GM23338 (cell line): ENCODE measurements around the gene ZNF609.

Experiments
- CREB1 ChIP-seq: fragments of 250-450 bp; sonication (Bioruptor Pico); IDR thresholded peaks from 2 replicates; pipeline ENCODE4 v1.5.0; 2020; ENCODE audit warnings: low read depth, mild to moderate bottlenecking, moderate library complexity
- CTCF ChIP-seq, 2 experiments: fragments of 200-600 bp in 1 of 2; sonication (generic) in 1 of 2; conservative IDR thresholded peaks; 2 replicates each; pipeline versions ENCODE4 v1.5.1 to v1.6.1; 2016 to 2017; ENCODE audit warnings: antibody characterized with exemption in 2 of 2, low read depth in 2 of 2, mild to moderate bottlenecking in 2 of 2, moderate library complexity in 1 of 2
- ETS1 ChIP-seq: IDR thresholded peaks from 2 replicates; pipeline ENCODE4 v1.6.1; 2016; ENCODE audit warnings: antibody characterized with exemption
- EZH2 ChIP-seq: fragments of 200-600 bp; sonication (generic); IDR thresholded peaks from one replicate; pipeline ENCODE4 v1.8.0; 2017; ENCODE audit warnings: antibody characterized with exemption, mild to moderate bottlenecking, low read depth; ENCODE audit not compliant: unreplicated experiment
- EZH2phosphoT487 ChIP-seq: fragments of 200-600 bp; sonication (generic); IDR thresholded peaks from one replicate; pipeline ENCODE4 v1.8.1; 2018; ENCODE audit warnings: antibody characterized with exemption; ENCODE audit not compliant: unreplicated experiment
- JUNB ChIP-seq: IDR thresholded peaks from one replicate; pipeline ENCODE4 v1.6.1; 2016; ENCODE audit warnings: antibody characterized with exemption; ENCODE audit not compliant: unreplicated experiment
- NANOG ChIP-seq: IDR thresholded peaks from 2 replicates; pipeline ENCODE4 v1.6.1; 2016; ENCODE audit warnings: antibody characterized with exemption, borderline replicate concordance
- POLR2AphosphoS5 ChIP-seq: IDR thresholded peaks from 2 replicates; pipeline ENCODE4 v1.6.1; 2016; ENCODE audit warnings: antibody characterized with exemption, low read depth
- REST ChIP-seq: IDR thresholded peaks from one replicate; pipeline ENCODE4 v1.6.1; 2018; ENCODE audit warnings: antibody characterized with exemption; ENCODE audit not compliant: unreplicated experiment
- STAT1 ChIP-seq: IDR thresholded peaks from one replicate; pipeline ENCODE4 v1.6.1; 2016; ENCODE audit warnings: antibody characterized with exemption; ENCODE audit not compliant: unreplicated experiment

GRCh38 chr15:64699751-64700388, 239.5 kb downstream of the ZNF609 start:
- TF ChIP-seq JUNB (no peak), CTCF (conservative IDR thresholded peaks at IDR 0.05; ENCODE audit: low read depth in 2 of 2) (no peak), POLR2AphosphoS5 (peak; percentile 53), EZH2phosphoT487 (no peak), EZH2 (no peak), CREB1 (CRISPR knock-in tag) (no peak), STAT1 (no peak), REST (no peak), NANOG (0 out of 2 replicates have a peak, but pooled peaks have one; percentile 2), ETS1 (peak; percentile 15; the same call in 1 of the 2 replicates)
